ENCODE measurements around the gene UBTD2.

Gene UBTD2

DNA sequence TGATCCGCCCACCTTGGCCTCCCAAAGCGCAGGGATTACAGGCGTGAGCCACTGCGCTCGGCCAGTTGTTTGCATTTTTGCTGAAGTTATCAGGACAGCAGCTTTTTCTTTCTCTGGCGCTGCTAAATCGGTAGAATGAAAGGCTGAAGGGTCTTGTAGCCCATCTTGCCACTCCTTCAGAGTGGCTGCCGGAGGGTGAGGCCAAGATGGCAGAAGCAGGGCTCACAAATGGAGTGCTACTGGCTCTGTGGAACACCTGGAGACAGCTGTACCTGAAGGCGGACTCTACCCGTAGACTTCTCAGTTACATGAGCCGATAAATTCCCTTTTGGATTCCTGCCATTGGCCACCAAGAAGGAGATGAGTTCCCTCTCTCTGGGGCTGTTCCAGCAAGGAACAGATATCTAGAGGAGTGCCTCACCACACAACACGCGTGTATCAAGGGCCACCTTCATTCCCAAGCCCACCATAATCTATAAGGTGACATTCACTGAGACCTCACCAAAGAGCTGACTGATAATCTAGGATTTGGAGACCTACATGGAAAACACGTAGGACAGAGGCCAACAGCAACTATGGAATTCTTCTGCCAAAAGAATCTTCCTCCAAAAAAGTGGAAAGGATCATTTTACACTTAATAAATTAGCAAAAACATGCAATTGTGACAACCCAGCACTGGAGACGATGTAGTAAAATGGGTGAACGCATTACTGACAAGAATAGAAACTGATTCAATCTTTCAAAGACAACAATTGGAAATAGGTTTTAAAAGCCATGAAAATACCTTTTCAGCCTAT, 117.3 kb downstream of the UBTD2 start:
- TF ChIP-seq, protein P1, sequence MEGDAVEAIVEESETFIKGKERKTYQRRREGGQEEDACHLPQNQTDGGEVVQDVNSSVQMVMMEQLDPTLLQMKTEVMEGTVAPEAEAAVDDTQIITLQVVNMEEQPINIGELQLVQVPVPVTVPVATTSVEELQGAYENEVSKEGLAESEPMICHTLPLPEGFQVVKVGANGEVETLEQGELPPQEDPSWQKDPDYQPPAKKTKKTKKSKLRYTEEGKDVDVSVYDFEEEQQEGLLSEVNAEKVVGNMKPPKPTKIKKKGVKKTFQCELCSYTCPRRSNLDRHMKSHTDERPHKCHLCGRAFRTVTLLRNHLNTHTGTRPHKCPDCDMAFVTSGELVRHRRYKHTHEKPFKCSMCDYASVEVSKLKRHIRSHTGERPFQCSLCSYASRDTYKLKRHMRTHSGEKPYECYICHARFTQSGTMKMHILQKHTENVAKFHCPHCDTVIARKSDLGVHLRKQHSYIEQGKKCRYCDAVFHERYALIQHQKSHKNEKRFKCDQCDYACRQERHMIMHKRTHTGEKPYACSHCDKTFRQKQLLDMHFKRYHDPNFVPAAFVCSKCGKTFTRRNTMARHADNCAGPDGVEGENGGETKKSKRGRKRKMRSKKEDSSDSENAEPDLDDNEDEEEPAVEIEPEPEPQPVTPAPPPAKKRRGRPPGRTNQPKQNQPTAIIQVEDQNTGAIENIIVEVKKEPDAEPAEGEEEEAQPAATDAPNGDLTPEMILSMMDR (IDR thresholded peaks at IDR 0.05), result no peak
- TF ChIP-seq ZFX (IDR thresholded peaks at IDR 0.05; ENCODE audit: borderline replicate concordance), result no peak
- H3K27ac ChIP-seq, result no peak overlapping the region

DNA sequence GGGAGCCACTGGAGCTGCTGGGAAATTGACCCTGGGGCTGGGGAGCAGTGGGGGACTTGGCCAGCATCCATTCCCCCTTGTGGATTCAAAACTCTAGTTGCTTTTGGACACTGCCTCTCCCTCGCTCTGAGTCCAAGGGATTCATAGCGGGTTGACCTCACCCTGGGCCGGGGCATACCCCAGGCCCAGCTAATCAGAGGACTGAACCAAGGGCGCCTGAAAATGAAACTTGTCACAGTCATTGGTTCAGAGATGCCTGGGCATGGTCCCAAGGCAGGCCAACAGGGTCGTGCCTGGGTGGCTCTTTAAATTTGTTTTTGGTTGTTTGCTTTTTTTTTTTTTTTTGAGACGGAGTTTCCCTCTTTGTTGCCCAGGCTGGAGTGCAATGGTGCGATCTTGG, 118.1 kb downstream of the UBTD2 start:
- TF ChIP-seq, protein P1 (IDR thresholded peaks at IDR 0.05), result no peak
- TF ChIP-seq ZFX (IDR thresholded peaks at IDR 0.05; ENCODE audit: borderline replicate concordance), result no peak
- H3K27ac ChIP-seq, result no peak overlapping the region

DNA sequence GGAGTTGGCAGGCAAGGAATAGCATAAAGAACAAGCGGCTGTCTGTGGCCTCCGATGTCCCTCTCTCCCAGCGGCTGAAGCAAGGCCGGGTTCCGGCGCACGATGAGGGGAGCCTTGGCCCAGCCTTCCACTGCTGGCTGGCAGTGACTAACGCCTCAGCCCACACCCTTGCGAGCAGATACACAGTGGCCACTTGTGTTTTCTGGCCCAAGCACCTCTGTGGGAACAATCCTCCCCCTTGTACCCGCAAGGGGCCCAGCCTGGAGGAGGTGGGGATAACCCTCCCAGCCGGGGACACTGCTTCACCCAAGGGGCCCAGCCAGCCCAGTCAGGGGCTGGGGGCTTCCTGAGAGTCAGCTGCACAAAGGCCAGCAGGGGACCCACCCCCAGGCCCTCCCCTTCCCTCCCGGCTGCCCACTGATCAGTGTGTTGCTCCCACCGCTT, 118.8 kb downstream of the UBTD2 start:
- H3K27ac ChIP-seq, result no peak overlapping the region

DNA sequence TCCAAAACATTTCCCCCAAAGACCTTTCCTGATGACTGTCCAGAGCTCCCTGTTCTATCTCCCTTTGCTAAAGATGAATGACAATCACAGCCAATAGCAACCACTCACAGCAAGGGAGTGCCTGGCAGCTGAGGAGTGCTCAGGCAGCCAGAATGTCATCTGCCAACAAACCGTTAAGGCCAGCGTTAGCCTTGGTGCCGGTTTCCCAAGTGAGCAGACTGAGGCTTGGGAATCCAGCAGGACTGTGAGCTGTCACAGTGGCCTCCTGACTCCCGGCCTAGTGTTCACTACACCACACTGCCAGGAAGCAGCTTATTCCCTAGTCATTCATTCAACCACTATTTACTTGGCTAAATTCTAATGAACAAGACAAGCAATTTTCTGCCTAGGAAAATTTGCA, 120.2 kb downstream of the UBTD2 start:
- TF ChIP-seq, protein P1 (IDR thresholded peaks at IDR 0.05), result no peak
- no peak for TF ChIP-seq ZFX (IDR thresholded peaks at IDR 0.05; ENCODE audit: borderline replicate concordance)
- H3K27ac ChIP-seq, result no peak overlapping the region

More for the DNA sequence above, 118.8 kb downstream of the UBTD2 start:
- TF ChIP-seq ZFX (IDR thresholded peaks at IDR 0.05; ENCODE audit: borderline replicate concordance), result no peak
- TF ChIP-seq, protein P1 (IDR thresholded peaks at IDR 0.05), result no peak

DNA sequence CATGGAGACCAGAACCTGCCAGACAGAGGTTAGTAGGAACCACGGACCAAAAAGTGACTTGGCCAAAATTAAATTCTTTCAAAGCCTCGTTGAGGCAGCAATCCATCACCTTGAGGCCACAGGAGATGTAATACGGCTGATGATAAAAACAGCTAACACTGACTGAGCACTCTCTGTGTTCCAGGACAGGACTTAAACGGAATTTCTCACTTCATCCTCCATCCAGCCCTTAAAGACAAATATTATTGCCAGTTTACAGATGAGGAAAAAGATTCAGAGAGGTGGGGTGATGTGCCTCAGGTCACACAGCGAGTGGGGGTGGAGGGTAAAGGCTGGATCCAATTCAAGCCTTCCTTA, 120.6 kb downstream of the UBTD2 start:
- no peak for TF ChIP-seq ZFX (IDR thresholded peaks at IDR 0.05; ENCODE audit: borderline replicate concordance)
- TF ChIP-seq, protein P1 (IDR thresholded peaks at IDR 0.05), result no peak
- no peak overlapping the region for H3K27ac ChIP-seq

DNA sequence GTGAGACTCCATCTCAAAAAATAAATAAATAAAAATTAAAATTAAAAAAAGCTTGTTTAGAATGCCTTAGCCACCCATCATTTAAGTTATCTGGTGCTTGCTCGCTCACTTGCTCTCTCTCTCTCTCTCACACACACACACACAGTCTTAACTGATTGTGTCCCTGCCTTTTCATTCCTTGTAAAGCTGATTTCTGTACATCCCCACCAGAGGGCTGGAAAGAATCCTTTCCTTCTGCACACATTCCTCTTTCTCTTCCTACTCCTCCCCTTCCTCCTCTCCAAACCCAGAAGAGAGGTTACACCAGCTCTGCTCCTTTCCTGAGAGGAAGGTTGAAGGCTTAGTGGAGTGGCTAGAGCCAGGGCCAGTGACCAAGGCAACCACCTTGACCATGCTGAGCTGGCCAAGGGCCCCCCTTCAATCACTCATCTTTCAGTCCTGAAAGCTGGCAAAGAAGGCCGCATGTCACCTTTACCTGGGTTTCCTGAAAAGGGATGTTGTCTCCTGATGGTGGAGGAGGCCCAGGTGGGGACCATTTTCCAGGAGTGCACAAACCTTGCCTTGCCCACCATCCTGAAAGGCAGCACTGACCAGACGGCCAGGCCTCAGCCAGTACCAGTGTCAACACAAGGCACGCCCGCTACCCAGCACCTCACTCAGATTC, 121.1 kb downstream of the UBTD2 start:
- H3K27ac ChIP-seq, result no peak overlapping the region
- TF ChIP-seq, protein P1 (IDR thresholded peaks at IDR 0.05), result no peak
- TF ChIP-seq ZFX (IDR thresholded peaks at IDR 0.05; ENCODE audit: borderline replicate concordance), result no peak

DNA sequence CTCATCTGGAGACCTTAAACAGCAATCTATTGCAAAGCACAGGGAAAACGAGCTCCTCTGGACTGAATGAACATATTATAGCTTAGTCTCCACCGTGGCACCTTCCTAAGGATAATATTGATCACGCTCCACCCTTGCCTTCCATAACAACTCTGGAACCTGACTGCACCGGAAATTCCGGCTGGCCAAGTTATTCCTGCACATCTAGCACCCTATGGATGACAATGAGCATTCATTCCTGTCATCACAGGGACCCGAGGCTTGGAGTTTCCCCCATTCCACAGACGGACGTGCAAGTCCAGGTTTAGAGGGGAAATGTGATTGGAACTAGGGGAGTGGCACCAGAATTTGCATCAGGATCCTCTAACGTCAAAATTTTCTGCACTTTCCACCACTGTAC, 123.1 kb downstream of the UBTD2 start:
- no peak overlapping the region for H3K27ac ChIP-seq
- TF ChIP-seq, protein P1 (IDR thresholded peaks at IDR 0.05), result no peak
- TF ChIP-seq ZFX (IDR thresholded peaks at IDR 0.05; ENCODE audit: borderline replicate concordance), result no peak
